ACHN (cell line): ENCODE data around the gene DUSP11.
"Not testable (repeated sequence)": the region's sequence is repeated elsewhere in the genome, so short reads cannot be mapped to it uniquely, and the experiment has no call there.

ENCODE experiments used
- DNase-seq: peaks from one replicate; pipeline ENCODE4 v3.0.0-alpha.2; 2015
- in situ Hi-C: cut with HindIII; loops from 2 replicates; pipeline ENCODE4 v1.10.0; 2017; ENCODE audit warnings: low sequenced_read_pairs, low pct_ligation_motif_present, low pct_unique_long_range_greater_than_20kb

Gene DUSP11

GRCh38 chr2:73779467-73780236 is at the start of gene DUSP11:
TSS of gene DUSP11 (minus strand) at chr2:73780103. CDS start at chr2:73779974, 129 bp downstream.
- in situ Hi-C loops = no loop called here
- peak; percentile 95 for DNase-seq

- peak; percentile 99 for DNase-seq
- in situ Hi-C loops = no loop called here
Measured at GRCh38 chr2:73828818-73829570, 49.1 kb upstream of the DUSP11 start, which contains the start of gene STAMBP. TSS of gene STAMBP (plus strand) at chr2:73828961. CDS start at chr2:73830857, 1,896 bp downstream.

- no peak for DNase-seq
- in situ Hi-C loops = no loop called here
Measured at GRCh38 chr2:73828389-73828817, 48.5 kb upstream of the DUSP11 start.

GRCh38 chr2:73827660-73828388 is 47.9 kb upstream of the DUSP11 start:
- in situ Hi-C loops = no loop called here
- DNase-seq = no peak

- in situ Hi-C loops = no loop called here
- DNase-seq = peak; percentile 68
Measured at GRCh38 chr2:73827018-73827417, 47.1 kb upstream of the DUSP11 start.

- in situ Hi-C loops = no loop called here
Measured at GRCh38 chr2:73825408-73825807, 45.5 kb upstream of the DUSP11 start.

GRCh38 chr2:73823916-73824523 is 44.1 kb upstream of the DUSP11 start:
- DNase-seq = peak; percentile 77
- in situ Hi-C loops = no loop called here

More at GRCh38 chr2:73825408-73825807, 45.5 kb upstream of the DUSP11 start:
- DNase-seq = no peak

GRCh38 chr2:73823416-73823815 is 43.5 kb upstream of the DUSP11 start:
- no peak for DNase-seq
- in situ Hi-C loops = no loop called here

- in situ Hi-C loops = no loop called here
- DNase-seq = no peak
Measured at GRCh38 chr2:73822991-73823390, 43.1 kb upstream of the DUSP11 start.

GRCh38 chr2:73822276-73822675 is 42.4 kb upstream of the DUSP11 start:
- no peak for DNase-seq
- in situ Hi-C loops = no loop called here

GRCh38 chr2:73821669-73822068 is 41.8 kb upstream of the DUSP11 start:
- in situ Hi-C loops = no loop called here
- DNase-seq = no peak

- DNase-seq = no peak
- in situ Hi-C loops = no loop called here
Measured at GRCh38 chr2:73821227-73821626, 41.3 kb upstream of the DUSP11 start.

GRCh38 chr2:73818296-73818695 is 38.4 kb upstream of the DUSP11 start:
- in situ Hi-C loops = no loop called here
- DNase-seq = no peak

GRCh38 chr2:73812635-73813034 is 32.7 kb upstream of the DUSP11 start:
- in situ Hi-C loops = no loop called here
- no peak for DNase-seq

- in situ Hi-C loops = no loop called here
- no peak for DNase-seq
Measured at GRCh38 chr2:73811878-73812277, 32.0 kb upstream of the DUSP11 start.

- DNase-seq, in situ Hi-C loops: not testable (repeated sequence)
Measured at GRCh38 chr2:73783883-73784282, 4.0 kb upstream of the DUSP11 start, which contains the start of gene C2orf78. TSS of gene C2orf78 (plus strand) at chr2:73784183. CDS start at chr2:73784310, 127 bp downstream.

- DNase-seq = peak; percentile 80
- in situ Hi-C loops = not testable (repeated sequence)
Measured at GRCh38 chr2:73783402-73783801, 3.5 kb upstream of the DUSP11 start.

- in situ Hi-C loops = no loop called here
- DNase-seq = no peak
Measured at GRCh38 chr2:73780237-73780582, 307 bp upstream of the DUSP11 start.
